PFSK-1 (cell line): Measurements from ENCODE around the gene IGFBP4.

Experiments used
- FOXP2 ChIP-seq: optimal IDR thresholded peaks from 2 replicates; pipeline ENCODE3; 2011; ENCODE audit warnings: borderline replicate concordance, control low read depth, inconsistent platforms; ENCODE audit not compliant: insufficient read depth; ENCODE audit errors: extremely low read length, extremely low read depth
- POLR2AphosphoS5 ChIP-seq: IDR thresholded peaks from 2 replicates; pipeline ENCODE4 v1.6.1; 2012; ENCODE audit warnings: low read depth, mild to moderate bottlenecking, control low read depth, low read length, moderate library complexity
- SIN3A ChIP-seq: IDR thresholded peaks from 2 replicates; pipeline ENCODE4 v1.6.1; 2012; ENCODE audit warnings: mild to moderate bottlenecking, low read length, moderate library complexity, borderline replicate concordance; ENCODE audit not compliant: insufficient read depth
- TAF1 ChIP-seq: IDR thresholded peaks from 2 replicates; pipeline ENCODE4 v1.6.1; 2012; ENCODE audit warnings: low read length, control low read depth, borderline replicate concordance; ENCODE audit not compliant: insufficient read depth
- TF ChIP-seq, protein P1 (sequence below), 2 experiments: IDR thresholded peaks; 2 replicates each; pipeline versions ENCODE4 v1.6.1 to v1.8.0; 2011 to 2012; ENCODE audit warnings: low read depth in 2 of 2, low read length in 2 of 2, control low read depth in 1 of 2, inconsistent platforms in 1 of 2, mild to moderate bottlenecking in 1 of 2, moderate library complexity in 1 of 2; ENCODE audit not compliant: insufficient read depth in 1 of 2

Gene IGFBP4

DNA sequence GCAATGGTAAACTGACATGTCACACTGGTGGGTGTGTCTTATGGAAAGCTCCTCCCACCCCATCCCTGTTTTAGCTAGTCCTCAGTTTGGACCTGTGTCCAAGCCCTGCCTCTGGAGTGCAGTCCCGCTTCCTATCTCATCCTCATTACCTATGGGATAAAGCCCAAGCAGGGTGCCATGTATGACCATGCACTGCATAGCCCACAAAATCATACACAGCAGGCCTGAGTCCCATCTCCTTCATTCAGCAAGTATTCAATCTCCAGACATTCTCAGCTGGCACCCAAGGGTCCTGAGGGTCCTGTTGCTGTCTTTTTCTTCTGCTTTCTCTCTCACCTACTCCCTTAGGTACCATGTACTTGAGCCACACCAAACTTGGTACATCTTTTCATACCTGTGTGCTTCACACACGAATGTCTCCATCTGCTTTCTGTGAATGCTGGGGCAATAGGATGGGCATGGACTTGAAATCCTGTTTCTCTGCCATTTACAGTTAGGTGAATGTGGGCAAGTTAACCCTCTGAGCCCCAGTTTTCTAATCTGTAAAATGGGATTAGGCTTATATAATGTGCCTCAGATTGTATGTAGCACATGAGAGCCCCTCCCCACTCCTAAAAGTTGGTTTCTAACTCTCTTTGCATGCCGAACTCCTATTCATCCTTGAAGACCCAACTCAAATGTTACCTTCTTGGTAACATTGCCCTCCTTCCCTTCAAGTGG, 29.6 kb downstream of the IGFBP4 start:
- TF ChIP-seq POLR2AphosphoS5 (no peak), FOXP2 (no peak), SIN3A (no peak), TAF1 (no peak)
- TF ChIP-seq, protein P1, sequence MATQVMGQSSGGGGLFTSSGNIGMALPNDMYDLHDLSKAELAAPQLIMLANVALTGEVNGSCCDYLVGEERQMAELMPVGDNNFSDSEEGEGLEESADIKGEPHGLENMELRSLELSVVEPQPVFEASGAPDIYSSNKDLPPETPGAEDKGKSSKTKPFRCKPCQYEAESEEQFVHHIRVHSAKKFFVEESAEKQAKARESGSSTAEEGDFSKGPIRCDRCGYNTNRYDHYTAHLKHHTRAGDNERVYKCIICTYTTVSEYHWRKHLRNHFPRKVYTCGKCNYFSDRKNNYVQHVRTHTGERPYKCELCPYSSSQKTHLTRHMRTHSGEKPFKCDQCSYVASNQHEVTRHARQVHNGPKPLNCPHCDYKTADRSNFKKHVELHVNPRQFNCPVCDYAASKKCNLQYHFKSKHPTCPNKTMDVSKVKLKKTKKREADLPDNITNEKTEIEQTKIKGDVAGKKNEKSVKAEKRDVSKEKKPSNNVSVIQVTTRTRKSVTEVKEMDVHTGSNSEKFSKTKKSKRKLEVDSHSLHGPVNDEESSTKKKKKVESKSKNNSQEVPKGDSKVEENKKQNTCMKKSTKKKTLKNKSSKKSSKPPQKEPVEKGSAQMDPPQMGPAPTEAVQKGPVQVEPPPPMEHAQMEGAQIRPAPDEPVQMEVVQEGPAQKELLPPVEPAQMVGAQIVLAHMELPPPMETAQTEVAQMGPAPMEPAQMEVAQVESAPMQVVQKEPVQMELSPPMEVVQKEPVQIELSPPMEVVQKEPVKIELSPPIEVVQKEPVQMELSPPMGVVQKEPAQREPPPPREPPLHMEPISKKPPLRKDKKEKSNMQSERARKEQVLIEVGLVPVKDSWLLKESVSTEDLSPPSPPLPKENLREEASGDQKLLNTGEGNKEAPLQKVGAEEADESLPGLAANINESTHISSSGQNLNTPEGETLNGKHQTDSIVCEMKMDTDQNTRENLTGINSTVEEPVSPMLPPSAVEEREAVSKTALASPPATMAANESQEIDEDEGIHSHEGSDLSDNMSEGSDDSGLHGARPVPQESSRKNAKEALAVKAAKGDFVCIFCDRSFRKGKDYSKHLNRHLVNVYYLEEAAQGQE (IDR thresholded peaks at IDR 0.05; ENCODE audit: insufficient read depth in 1 of 2, low read depth in 2 of 2, low read length in 2 of 2) = no peak

GRCh38 chr17:40473573-40474365, 30.5 kb downstream of the IGFBP4 start:
- TF ChIP-seq POLR2AphosphoS5 = no peak
- no peak for TF ChIP-seq FOXP2
- TF ChIP-seq TAF1 = no peak
- TF ChIP-seq SIN3A = no peak
- TF ChIP-seq, protein P1 (IDR thresholded peaks at IDR 0.05; ENCODE audit: insufficient read depth in 1 of 2, low read depth in 2 of 2, low read length in 2 of 2) = no peak

DNA sequence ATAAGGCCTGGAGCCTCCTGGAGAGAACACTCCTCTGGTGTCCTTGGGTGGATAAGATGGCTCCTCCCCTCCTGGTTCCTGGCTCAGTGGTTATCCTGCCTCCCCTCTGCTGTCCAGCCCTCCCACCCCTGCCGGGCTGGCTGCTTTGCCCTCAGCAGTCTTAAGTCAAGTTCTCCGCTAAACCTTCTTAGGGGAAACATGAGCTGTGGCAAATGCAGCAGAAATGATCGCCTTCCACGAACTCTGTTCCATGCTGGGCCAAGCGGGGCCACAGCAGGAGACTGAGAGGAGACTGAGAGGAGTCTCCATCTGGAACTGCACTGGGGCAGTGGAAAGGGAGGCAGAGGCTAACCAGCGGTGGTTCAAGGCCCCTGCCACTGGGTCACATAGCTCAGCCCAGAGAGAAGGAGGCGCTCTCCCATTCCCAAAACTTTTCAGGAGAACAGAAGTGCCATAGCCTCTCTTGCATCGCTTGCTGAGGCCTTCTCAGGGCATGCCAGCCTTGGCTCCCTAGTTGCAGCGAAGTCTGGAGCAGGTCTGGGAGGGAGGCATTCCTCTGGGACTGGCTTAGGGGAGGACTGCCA, 31.3 kb downstream of the IGFBP4 start:
- TF ChIP-seq, protein P1 (IDR thresholded peaks at IDR 0.05; ENCODE audit: insufficient read depth in 1 of 2, low read depth in 2 of 2, low read length in 2 of 2) = no peak
- TF ChIP-seq POLR2AphosphoS5 (no peak), TAF1 (no peak), FOXP2 (no peak), SIN3A (no peak)

DNA sequence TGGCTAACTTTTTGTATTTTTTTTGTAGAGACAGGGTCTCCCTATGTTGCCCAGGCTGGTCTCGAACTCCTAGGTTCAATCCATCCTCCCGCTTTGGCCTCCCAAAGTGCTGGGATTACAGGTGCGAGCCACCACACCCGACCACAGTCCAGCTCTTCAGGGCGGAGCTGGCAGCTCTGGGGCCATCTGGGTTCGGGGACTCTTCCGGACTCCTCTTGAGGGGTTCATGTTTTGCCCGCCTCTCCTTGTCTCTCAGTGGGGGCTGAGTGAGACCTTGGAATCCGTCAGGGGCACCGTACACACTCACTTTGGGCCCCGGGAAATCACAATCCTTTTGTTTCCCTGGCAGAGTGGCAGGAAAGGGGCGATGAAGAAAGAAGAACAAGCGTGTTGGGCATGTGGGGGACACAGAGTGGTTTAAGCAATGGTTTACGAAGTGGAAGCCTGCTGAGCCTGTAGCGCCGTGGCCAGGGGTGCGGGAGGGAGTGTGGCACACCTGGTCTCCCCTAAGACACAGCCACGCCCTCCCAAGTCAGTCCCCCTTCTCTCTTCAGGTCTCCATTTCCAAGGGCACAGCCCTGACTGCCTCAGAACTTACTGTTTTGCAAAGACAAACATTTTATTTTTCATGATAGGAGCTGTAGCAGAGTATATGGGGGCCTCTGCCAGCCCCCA, 32.1 kb downstream of the IGFBP4 start:
- no peak for TF ChIP-seq TAF1
- TF ChIP-seq POLR2AphosphoS5 = no peak
- TF ChIP-seq, protein P1 (IDR thresholded peaks at IDR 0.05; ENCODE audit: insufficient read depth in 1 of 2, low read depth in 2 of 2, low read length in 2 of 2) = no peak
- TF ChIP-seq FOXP2 = no peak
- TF ChIP-seq SIN3A = no peak
